Ishikawa (cell line): ENCODE results near the gene CLIC3.

Experiments used
- CEBPB ChIP-seq: IDR thresholded peaks from 2 replicates; pipeline ENCODE4 v1.6.1; 2012
- CREB1 ChIP-seq: IDR thresholded peaks from 2 replicates; pipeline ENCODE4 v1.6.1; 2012; ENCODE audit warnings: low read depth
- EGR1 ChIP-seq: IDR thresholded peaks from 2 replicates; pipeline ENCODE4 v1.6.1; 2012
- EP300 ChIP-seq: IDR thresholded peaks from 2 replicates; pipeline ENCODE4 v1.6.1; 2012; ENCODE audit warnings: borderline replicate concordance
- FOXM1 ChIP-seq: IDR thresholded peaks from 2 replicates; pipeline ENCODE4 v1.6.1; 2012; ENCODE audit warnings: low read depth, borderline replicate concordance
- MAX ChIP-seq: IDR thresholded peaks from 2 replicates; pipeline ENCODE4 v1.6.1; 2012
- NFIC ChIP-seq: IDR thresholded peaks from 2 replicates; pipeline ENCODE4 v1.6.1; 2012
- RAD21 ChIP-seq: IDR thresholded peaks from 2 replicates; pipeline ENCODE4 v1.6.1; 2012; ENCODE audit warnings: low read depth
- REST ChIP-seq: IDR thresholded peaks from 2 replicates; pipeline ENCODE4 v1.6.1; 2012; ENCODE audit warnings: low read depth, mild to moderate bottlenecking
- TAF1 ChIP-seq: IDR thresholded peaks from 2 replicates; pipeline ENCODE4 v1.6.1; 2012; ENCODE audit warnings: low read depth, mild to moderate bottlenecking
- TCF12 ChIP-seq: IDR thresholded peaks from 2 replicates; pipeline ENCODE4 v1.6.1; 2012; ENCODE audit warnings: low read depth
- TEAD4 ChIP-seq: IDR thresholded peaks from 2 replicates; pipeline ENCODE4 v1.6.1; 2012
- USF1 ChIP-seq: IDR thresholded peaks from 2 replicates; pipeline ENCODE4 v1.6.1; 2012
- YY1 ChIP-seq: IDR thresholded peaks from 2 replicates; pipeline ENCODE4 v1.6.1; 2012; ENCODE audit warnings: low read depth
- ZBTB7A ChIP-seq: IDR thresholded peaks from 2 replicates; pipeline ENCODE4 v1.6.1; 2012; ENCODE audit warnings: low read depth

CLIC3 gene

GRCh38 chr9:137000177-137000930 lies 4.0 kb upstream of the CLIC3 start:
- TF ChIP-seq MAX (no peak), YY1 (no peak), TCF12 (no peak), TAF1 (no peak), CREB1 (no peak), TEAD4 (no peak), EP300 (no peak), ZBTB7A (no peak), NFIC (no peak), USF1 (no peak), RAD21 (no peak), FOXM1 (no peak), REST (no peak), CEBPB (no peak), EGR1 (no peak)

GRCh38 chr9:136997830-136998234 lies 1.5 kb upstream of the CLIC3 start:
- no peak for TF ChIP-seq TCF12
- TF ChIP-seq YY1: no peak
- no peak for TF ChIP-seq CREB1

- TF ChIP-seq TAF1: no peak
- TF ChIP-seq USF1: no peak
- no peak for TF ChIP-seq TEAD4
Measured at GRCh38 chr9:136997371-136997770, 1.0 kb upstream of the CLIC3 start.

GRCh38 chr9:136995772-136996311 lies 526 bp downstream of the CLIC3 start:
- TF ChIP-seq ZBTB7A: peak; percentile 63
- TF ChIP-seq CREB1: no peak
- TF ChIP-seq NFIC: peak; percentile 52
- TF ChIP-seq MAX: 0 out of 2 replicates have a peak, but pooled peaks have one; percentile 21
- no peak for TF ChIP-seq CEBPB

- TF ChIP-seq FOXM1 (no peak), ZBTB7A (peak; percentile 57; the same call in 1 of the 2 replicates), TAF1 (no peak)
Measured at GRCh38 chr9:136995362-136995761, 1.0 kb downstream of the CLIC3 start.

GRCh38 chr9:136994888-136995230 lies 1.5 kb downstream of the CLIC3 start:
- TF ChIP-seq NFIC (no peak), TEAD4 (no peak), REST (no peak), EGR1 (no peak), USF1 (no peak), TAF1 (no peak), FOXM1 (no peak), CREB1 (no peak), CEBPB (no peak), RAD21 (no peak), TCF12 (no peak), MAX (no peak), YY1 (no peak)
